Pons (tissue), 1 donor: Measurements from ENCODE around the gene E2F4.

Experiments used
- DNase-seq: peaks from one replicate; pipeline ENCODE4 v3.0.0-alpha.2; 2016; ENCODE audit warnings: low spot score

The E2F4 gene

DNA sequence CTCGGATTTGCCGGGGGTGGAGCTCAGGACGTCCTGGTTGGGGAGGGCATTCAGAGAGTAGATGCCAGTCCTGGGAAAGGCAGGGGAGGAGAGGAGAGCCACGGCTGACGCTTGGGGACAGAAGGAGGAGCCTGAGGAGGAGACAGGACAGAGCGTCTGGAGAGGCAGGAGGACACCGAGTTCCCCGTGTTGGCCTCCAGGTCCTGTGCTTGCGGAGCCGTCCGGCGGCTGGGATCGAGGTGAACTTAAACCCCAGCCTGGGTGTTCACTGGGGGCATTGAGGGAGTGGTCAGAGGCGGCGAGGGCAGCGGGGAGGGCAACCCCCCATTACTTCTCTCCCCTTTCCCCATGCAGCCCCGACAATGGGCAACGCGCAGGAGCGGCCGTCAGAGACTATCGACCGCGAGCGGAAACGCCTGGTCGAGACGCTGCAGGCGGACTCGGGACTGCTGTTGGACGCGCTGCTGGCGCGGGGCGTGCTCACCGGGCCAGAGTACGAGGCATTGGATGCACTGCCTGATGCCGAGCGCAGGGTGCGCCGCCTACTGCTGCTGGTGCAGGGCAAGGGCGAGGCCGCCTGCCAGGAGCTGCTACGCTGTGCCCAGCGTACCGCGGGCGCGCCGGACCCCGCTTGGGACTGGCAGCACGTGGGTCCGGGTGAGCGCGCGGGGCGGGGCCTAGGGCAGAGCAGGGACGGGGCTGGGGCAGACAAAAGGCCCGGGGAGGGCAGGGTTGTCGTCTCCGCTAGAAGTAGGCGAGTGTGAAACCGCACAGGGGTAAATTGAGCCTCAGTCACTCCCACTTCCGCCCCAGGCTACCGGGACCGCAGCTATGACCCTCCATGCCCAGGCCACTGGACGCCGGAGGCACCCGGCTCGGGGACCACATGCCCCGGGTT lies 17.9 kb upstream of the E2F4 start:
- DNase-seq: peak; percentile 68

DNA sequence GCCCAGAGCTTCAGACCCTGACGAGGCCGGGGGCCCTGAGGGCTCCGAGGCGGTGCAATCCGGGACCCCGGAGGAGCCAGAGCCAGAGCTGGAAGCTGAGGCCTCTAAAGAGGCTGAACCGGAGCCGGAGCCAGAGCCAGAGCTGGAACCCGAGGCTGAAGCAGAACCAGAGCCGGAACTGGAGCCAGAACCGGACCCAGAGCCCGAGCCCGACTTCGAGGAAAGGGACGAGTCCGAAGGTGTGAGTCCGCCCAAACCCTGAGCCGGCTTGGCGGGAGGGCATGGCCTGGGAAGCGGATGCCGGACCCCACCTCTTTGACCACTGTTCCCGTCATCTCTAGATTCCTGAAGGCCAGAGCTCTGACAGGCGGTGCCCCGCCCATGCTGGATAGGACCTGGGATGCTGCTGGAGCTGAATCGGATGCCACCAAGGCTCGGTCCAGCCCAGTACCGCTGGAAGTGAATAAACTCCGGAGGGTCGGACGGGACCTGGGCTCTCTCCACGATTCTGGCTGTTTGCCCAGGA lies 17.2 kb upstream of the E2F4 start:
- no peak for DNase-seq

DNA sequence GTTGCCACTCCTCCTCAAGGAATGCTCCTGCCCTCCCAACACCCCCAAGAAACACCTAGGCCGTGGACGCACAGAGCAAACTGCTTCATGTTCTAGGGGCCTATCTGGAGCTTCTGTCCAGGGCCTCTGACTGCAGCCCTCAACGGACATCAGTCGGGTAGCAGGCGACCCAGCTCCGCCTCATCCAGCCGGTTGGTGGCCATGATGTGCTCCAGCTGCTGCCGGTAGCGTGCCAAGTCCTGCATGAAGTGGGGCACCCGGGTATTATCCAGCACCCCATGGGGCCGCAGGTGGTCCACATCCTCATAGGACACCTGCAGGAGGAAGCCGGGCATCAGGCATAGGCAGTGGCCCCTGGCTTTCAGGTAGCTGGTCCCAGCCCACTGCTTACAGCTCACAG lies 15.3 kb upstream of the E2F4 start:
- no peak for DNase-seq

DNA sequence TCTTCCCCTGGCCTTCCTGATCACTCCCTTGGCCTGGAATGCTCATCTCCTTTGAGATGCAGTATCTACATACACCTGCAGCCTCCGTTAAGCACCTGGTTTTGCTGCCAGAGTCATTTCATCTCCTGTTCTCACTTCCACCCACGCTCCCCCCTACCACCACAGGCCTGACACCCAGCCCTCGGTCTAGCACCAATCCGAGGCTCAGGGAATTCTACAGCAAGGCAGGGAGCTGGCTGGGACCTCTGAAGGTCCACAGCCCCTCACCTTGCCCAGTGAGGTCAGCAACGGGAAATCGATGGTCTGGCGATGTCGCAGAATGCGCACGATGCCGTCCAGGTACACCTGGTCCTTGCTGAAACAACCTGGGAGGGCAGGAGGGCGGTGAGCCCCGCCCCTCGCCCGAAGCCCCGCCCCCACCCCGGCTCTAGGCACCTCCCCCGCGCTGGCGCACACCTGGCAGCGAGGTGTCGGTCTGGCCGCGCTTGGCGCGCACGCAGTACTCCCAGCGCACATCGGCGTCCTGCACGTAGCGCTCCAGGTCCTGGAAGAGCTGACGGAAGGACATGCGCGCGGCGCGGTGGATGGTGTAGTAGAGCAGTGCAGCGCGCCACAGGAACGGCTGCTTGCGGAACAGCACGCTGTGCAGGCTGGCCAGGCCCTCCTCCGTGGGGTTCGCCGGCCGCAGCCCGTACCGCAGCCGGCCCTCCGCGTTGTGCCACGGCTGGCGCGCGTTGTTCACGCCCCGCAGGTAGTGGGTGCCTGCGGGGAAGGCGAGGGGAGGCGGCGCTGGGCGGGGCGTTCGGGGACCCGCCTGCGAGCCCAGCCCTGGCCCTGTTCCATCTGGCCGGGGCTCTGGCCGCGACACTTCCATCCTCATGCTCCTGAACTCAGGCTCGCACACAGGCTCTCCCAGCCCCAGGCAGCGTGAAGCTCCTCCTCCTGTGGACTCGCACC lies 13.9 kb upstream of the E2F4 start:
- DNase-seq: no peak

GRCh38 chr16:67179421-67180080 lies 12.4 kb upstream of the E2F4 start:
- DNase-seq: no peak

DNA sequence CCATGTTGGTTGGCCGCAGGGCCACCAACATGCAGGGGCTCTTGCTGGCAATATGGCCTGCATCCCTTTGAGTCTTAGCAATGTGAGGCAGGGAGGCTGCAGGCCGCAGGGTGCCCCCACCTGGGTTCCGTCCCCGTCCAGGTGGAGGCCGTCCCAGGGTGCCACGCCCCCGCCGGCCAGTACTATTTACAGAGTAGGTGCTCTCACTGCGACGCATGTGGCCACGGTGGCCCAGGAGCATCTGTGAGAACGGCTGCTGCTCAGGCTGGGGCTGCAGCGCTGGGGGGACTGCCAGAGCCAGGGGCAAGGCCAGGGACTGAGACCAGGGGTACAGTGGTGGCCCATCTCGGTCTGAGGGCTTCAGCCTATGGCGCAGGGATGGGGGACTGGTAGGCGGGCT lies 11.8 kb upstream of the E2F4 start:
- no peak for DNase-seq

- DNase-seq: no peak
Measured at GRCh38 chr16:67181346-67181745, 10.6 kb upstream of the E2F4 start.

DNA sequence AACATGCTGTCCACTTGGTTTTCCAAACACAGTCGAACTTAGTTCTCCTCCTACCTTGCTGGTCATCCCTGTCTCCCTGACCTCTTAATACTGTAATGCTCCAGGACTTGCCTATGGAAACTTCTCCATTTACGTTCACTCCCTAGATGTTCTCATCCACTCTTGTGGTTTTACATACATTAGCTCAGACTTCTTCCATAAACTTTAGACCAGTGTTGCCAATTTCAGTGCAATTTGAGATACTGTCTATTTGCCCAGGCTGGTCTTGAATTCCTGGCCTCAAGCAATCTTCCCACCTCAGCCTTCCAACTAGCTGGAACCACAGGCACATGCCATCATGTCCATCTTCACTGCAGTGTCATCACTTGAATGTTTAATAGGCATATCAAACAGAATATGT lies 9.7 kb upstream of the E2F4 start:
- no peak for DNase-seq

DNA sequence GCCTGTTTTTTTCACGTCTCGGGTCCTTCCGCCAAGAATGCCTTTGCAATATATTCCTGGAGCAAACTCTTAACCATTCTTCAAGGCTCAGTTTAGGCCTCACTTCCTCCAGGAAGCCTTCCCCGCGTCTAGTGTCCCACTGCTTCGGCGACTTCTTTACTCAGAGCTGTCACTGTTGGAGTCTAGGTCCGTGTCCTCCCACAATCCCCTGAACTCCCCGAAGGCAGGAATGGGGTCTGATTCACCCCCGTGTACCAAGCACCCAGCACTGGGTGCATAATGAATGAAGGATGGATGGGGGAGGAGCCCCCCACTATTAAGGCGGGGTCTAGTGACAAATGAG lies 8.7 kb upstream of the E2F4 start:
- no peak for DNase-seq

GRCh38 chr16:67183627-67184452 lies 8.1 kb upstream of the E2F4 start, which contains the start of gene MATCAP1:
TSS of gene MATCAP1 (minus strand) at chr16:67183963. CDS start at chr16:67180610, 3,353 bp downstream.
- peak; percentile 99 for DNase-seq

GRCh38 chr16:67184453-67184994 lies 7.4 kb upstream of the E2F4 start:
- no peak for DNase-seq

DNA sequence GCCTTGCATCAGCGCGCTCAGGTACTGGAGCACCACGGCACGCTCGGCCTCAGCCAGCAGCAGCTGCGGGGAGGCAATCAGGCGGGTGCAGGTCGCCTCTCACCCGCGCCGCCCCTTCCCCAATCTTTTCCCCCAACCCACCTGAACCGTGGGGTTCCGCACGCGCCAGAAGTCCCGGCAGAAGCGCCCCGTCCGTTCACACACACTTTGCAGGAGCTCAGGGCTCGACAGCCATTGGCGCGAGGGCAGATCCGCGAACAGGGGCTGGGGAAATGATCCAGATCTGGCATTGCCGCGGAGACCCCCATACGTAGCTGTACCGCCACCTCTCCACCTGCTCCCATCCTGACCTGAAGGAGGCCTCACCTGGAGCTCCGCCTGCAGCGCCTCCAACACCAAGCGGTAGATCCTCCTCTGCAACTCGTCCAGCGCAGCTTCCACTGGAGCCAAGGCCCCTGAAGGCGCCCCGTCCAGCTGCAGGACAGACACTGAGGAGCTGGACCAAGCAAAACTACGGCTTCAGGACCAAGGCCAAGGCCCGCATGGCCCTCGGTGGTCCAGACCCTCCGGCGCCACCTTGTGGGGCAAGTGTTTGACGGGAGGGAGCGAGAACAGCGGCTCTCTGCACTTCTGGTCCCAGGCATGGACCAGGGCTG lies 6.8 kb upstream of the E2F4 start:
- DNase-seq: peak; percentile 76

DNA sequence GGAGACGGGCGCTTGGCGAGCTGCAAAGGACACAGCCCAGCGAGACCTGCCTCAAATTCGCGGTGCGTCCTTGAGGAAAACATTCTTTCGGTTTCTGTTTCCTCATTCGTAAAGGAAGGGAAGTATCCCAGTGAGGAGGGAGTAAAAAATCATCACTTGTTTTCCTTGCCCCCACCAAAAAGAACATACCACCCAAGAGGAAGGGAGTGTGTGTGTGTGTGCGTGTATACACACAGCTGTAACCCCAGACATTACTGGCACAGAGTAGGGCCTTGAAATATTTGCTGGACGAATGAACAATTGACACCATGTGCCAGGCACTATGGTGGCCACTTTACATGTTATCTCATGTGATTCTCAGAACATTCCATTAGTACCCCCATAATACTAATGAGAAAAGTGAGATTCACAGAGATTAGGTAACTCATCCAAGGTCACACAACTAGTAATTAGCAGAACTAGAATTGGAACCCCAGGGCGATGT lies 6.3 kb upstream of the E2F4 start:
- no peak for DNase-seq

- no peak for DNase-seq
Measured at GRCh38 chr16:67186550-67186950, 5.4 kb upstream of the E2F4 start.

DNA sequence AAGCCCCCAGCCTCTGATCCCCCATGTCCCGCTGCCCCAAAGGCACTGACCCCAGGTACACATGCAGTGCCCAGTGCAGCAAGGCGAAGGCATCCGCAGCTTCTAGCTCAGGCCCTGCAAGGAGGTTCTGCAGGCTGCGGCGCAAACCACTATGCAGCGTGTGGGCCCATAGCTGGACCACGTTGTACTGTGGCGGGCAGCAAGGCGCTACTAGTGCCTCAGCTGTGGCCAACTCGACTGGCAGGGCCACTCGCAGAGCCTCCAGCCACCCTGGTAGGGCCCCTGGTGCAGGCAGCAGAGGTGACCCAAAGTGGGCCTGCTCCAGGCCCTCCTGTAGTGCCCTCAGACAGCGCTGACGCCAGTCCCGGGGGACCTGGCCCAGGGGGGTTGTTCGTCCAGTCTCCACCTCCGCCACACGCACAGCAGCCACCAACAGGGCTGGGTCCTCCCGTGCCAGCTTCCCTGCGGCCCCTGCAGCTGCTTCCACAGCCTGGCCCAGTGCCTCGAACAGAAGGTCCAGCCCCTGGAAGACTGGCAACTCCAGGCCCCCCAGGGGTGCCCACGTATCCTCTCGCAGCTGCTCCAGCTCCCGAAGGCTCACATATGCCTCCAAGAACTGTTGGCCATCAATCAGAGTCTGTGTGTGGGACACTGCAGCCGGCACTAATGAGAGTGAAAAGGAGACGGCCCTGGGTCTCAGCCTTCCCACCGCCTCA lies 4.6 kb upstream of the E2F4 start:
- DNase-seq: no peak

GRCh38 chr16:67188323-67188722 lies 3.6 kb upstream of the E2F4 start:
- DNase-seq: no peak

DNA sequence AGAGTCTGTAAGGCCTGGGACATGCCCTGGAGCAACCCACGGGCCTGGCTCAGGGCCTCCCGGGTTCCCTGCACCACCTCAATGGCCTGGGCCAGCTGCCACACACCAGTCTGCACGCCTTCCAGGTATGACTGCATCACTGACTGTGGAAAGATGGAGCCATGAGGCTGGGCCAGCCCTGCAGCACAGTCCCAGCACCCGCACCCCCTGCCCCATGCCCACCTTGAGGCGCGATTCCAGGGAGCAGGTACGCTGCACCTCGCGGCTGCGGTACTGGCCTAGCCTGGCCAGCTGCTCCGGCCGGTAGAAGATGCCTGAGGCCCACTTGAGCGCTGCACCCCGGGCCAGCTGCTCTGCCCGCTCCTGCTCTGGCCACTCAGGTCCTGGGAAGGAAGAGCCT lies 3.2 kb upstream of the E2F4 start:
- no peak for DNase-seq

GRCh38 chr16:67190041-67190440 lies 1.9 kb upstream of the E2F4 start, which contains the start of gene EXOC3L1:
TSS of gene EXOC3L1 (minus strand) at chr16:67190136. CDS start at chr16:67189676, 460 bp downstream.
- DNase-seq: no peak
